NCI-H345 (cell line): ENCODE measurements around the gene SPINT3.
"Not testable (repeated sequence)": the region's sequence is repeated elsewhere in the genome, so short reads cannot be mapped to it uniquely, and the experiment has no call there.

Experiments used
- DNase-seq: peaks from one replicate; lab custom pipeline; 2025; lab: John Stamatoyannopoulos, UW

Gene SPINT3

DNA sequence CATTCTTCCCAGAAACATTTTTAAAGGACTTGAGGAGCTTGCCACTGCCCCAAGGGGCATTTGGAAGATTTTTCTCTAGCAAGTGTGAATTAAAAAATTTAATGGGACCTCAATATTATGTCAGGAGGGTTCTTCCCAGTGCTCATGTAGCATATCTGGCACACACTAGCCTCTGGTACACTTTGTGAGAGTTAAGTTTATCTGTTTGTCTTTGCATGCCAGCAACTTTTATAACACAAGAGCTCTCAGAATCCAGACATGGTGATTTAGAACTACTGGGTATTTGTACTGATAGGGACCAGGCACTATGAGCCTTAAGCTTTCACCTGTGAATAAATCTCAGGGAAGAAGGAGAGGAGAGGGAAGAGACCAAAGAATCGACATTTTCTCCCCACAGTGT, 12.9 kb downstream of the SPINT3 start:
- DNase-seq = no peak

- DNase-seq = no peak
These were observed 13.8 kb downstream of the SPINT3 start for GRCh38 chr20:45501600-45501999.

GRCh38 chr20:45500022-45500421, 15.4 kb downstream of the SPINT3 start:
- DNase-seq = no peak

DNA sequence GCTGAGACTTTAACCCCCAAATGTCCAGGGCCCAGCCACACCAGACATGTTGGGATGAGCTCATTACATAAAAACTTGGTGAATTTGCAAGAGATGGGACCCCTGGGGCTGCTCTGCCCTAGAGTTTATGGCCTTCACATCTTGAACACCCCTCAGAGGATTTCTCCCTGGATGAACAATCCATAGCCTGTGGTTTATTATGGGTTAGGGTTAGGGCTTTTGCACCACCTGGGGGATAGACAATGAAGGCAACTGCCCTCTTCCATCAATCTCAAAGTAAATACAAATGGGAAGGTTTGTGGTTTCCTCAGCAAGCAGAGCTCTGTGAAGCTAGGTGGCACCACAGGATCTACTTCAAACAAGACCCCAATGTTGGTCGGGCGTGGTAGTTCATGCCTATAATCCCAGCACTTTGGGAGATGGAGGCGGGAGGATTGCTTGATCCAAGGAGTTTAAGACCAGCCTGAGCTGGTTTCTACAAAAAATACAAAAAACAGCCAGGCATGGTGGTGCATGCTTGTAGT, 17.4 kb downstream of the SPINT3 start:
- DNase-seq = no peak

DNA sequence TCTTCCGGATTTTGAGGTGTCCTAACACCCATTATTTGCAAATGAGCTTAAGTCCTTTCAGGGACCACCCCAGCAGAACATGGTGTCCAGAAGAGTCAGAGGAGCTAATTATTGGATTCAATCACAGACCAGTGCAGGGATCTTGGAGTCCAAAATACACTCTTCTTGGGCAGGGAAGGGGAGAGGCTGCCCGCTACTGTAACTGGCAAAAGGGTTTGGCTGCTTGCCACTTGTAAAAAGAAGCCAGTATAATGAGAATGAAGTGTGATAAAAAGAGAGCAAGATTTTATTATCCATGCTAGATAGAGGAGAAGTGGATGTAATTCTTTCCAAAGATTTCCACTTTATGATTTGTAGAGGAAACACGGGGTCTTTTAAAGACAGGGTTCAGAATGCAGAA, 19.3 kb downstream of the SPINT3 start:
- DNase-seq = no peak

GRCh38 chr20:45495501-45495941, 19.9 kb downstream of the SPINT3 start:
- DNase-seq = no peak

DNA sequence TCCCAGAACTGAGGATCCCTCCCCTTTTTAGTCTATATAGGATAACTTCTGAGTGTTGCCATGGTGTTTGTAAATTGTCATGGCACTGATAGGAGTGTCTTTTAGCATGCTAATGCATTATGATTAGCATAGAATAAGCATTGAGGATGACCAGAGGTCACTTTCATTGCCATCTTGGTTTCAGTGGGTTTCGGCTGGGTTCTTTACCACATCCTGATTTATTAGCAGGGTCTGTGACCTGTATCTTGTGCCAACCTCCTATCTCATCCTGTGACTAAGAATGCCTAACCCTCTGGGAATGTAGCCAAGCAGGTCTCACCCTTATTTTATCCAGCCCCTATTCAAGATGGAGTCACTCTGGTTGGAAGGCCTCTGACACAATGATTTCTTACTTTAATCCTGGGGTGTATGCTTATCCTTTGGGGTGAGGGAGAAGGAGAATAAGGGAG, 26.3 kb downstream of the SPINT3 start:
- DNase-seq = no peak

DNA sequence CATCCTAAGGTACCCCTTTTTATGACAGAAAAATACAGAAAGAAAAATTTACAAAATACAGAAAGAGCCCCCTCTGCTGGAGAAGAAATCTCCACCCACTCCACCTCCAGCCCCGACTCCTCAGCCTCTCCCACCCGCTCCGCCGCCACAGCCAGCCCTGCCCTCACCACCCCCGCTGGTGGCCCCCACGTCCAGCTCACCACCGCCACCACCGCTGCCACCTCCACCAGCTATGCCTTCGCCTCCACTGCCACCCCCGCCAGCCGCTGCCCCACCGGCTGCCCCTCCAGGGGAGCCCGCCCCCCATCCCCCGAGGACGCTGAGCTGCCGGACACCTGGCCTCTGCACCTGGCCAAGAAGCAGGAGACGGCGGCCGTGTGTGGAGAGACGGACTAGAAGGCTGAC, 28.2 kb downstream of the SPINT3 start:
- no peak for DNase-seq

DNA sequence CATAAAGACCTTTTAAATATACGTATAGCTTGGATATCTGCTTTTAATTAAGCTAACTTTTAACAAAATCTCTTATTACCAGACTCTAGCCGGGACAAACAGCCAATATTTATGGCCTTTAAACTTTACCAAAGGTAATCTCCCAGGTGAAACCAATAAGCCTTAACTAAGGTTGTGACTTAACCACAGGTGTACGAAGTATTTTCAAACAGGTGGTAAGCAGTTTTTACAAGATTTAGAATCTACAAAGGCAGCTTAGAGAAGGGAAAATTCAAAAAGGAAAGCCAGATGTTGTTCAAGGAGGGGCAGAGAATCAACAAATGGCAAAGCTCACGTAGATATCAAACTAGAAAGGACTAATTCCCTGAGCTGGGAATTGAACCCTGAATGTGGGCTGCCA, 30.0 kb downstream of the SPINT3 start:
- DNase-seq = no peak

DNA sequence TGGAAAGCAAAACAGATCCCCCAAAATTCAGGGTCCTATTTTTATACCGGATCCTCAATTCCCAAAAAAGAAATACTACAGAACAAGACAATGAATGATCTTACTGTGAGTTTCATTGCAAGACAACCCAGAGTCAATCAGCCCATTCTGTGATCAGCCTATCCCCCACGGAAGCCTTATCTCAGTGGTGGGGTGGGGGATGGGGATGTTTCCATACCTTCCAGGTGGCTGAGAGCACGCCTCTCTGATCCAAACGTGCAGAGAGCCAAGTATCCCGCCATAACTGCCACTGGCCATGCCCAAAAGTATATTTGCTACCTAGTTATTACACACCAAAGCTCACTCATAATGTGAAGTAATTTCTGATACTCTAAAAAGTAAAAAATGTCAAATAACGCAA, 30.7 kb downstream of the SPINT3 start:
- DNase-seq = no peak

DNA sequence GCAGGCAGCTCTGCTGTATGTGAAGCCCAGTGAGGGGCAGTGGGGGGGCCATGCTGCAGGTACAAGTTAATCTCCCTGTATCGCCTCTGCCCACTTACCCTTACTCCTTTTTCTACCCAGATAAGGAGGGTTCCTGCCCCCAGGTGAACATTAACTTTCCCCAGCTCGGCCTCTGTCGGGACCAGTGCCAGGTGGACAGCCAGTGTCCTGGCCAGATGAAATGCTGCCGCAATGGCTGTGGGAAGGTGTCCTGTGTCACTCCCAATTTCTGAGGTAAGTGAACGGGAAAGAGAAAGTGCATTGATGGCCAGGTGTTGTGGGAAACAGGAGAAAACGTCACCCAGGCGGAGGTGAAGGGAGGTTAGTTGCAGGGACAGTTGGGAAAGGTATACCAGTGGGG, 35.6 kb downstream of the SPINT3 start:
- no peak for DNase-seq

DNA sequence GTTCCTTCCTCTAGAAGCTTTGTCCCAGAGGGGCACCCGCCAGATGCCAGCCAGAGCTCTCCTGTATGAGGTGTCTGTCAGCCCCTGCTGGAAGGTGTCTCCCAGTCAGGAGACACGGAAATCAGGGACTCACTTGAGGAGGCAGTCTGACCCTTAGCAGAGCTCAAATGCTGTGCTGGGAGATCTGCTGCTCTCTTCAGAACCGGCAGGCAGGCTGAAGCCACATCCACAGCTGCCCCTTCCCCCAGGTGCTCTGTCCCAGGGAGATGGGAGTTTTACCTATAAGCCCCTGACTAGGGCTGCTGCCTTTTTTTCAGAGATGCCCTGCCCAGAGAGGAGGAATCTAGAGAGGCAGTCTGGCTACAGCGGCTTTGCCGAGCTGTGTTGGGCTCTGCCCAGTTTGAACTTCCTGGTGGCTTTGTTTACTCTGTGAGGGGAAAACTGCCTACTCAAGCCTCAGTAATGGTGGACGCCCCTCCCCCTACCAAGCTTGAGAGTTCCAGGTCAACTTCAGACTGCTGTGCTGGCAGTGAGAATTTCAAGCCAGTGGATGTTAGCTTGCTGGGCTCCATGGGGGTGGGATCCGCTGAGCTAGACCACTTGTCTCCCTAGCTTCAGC, 37.8 kb downstream of the SPINT3 start:
- DNase-seq = not testable (repeated sequence)

GRCh38 chr20:45472286-45472685, 43.1 kb downstream of the SPINT3 start:
- not testable (repeated sequence) for DNase-seq

DNA sequence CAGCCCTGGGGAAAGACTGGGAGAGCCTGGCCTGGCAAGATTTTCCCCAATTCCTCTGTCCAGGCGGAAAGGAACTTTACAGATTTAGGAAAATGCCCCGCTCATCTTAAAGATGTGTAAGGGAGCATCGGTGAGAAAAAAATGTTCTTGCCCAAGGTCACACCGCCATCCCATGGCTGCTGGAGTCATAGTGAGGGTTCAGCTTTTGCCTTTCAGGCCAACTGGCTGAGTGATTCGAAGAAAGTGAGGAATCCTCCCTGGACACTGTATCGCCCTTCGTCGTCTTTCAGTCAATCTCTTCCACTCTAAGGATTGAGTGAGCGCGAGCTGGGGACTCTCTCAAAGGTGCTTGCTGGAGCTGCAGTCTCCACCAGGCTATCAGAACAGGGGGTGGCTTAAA, 44.5 kb downstream of the SPINT3 start:
- DNase-seq = peak; percentile 42

GRCh38 chr20:45470262-45470931, 45.0 kb downstream of the SPINT3 start:
- DNase-seq = peak; percentile 78

DNA sequence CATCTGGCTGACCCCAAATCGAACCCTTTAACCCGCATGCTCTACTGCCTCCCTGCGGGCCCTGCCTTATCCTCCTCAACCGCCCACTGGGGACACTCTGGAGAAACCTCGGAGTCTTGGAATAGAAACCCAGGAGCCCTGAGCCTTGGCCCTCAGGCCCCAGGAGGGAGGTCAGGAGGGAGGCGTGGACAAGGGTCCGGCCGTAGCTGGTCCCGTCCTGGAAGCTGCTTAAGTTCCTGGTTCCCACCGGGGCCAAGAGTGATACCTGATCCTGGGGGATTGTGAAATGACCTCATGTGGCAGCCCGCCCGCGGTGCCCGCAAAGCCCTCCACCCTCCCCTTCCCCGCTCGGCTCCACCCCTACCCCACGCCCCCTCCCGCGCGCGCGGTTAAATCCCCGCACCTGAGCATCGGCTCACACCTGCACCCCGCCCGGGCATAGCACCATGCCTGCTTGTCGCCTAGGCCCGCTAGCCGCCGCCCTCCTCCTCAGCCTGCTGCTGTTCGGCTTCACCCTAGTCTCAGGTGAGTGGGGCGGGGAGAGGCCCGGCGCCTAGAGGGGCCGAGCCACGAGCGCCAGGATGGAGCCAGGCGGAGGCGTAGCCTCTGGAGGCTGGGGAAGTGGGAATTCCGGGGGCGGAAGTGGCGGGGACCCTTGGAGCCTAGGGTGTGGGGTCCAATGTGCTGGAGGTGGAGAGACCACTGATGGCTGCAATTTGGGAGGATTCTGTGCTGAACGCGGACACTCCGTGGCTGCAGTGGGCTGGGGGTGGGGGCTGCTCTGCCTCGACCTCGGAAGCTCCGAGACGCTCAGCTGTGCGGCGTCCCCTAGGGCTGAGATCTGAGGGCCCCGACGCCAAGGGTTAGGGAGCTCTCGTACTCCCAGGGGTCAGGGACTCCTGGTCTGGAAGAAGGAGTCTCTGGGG, 45.8 kb downstream of the SPINT3 start, which contains the start of gene WFDC2:
Gene WFDC2 (plus strand): TSS at position 418 of the 926 bp plus-strand sequence. CDS start 29 bp downstream, at position 447.
- peak; percentile 73 for DNase-seq

GRCh38 chr20:45467861-45468260, 47.6 kb downstream of the SPINT3 start:
- peak; percentile 85 for DNase-seq

DNA sequence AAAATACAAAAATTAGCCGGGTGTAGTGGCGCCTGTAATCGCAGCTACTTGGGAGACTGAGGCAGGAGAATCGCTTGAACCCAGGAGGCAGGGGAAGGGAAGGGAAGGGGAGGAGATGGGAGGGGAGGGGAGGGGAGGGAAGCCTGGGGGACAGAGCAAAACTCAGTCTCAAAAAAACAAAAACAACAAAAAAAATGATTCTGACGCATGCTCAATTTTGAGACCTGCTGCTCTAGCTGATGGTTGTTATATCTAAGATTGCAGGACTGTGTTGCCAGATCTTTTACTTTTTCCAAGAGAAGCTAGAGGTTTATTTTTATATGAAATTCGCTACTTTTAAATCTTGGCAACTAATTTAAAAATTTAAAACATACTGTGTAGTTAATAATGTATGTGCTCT, 48.2 kb downstream of the SPINT3 start:
- DNase-seq = no peak

GRCh38 chr20:45465491-45466266, 49.7 kb downstream of the SPINT3 start:
- DNase-seq = no peak

- DNase-seq = no peak
These were observed 51.7 kb downstream of the SPINT3 start for GRCh38 chr20:45463709-45464108.

- no peak for DNase-seq
These were observed 52.5 kb downstream of the SPINT3 start for GRCh38 chr20:45462711-45463509.
